Neural progenitor cell (in vitro differentiated cells): ENCODE results near the gene EXOSC10. TPM values are rescaled to one million over a fixed set of nuclear protein-coding genes. Genes with fewer than 3 reads are reported as not detected.

ENCODE experiments used
- DNase-seq: peaks from one replicate; pipeline ENCODE4 v3.0.0-alpha.2; 2016; ENCODE audit warnings: low spot score
- H2AFZ ChIP-seq: fragments of 200-600 bp; sonication (generic); replicated peaks from 2 replicates; pipeline ENCODE4 v1.6.1; 2016; ENCODE audit warnings: antibody characterized with exemption
- H3F3A ChIP-seq: fragments of 200-600 bp; sonication (generic); 2 replicates; pipeline ENCODE4 v1.6.1; 2016; ENCODE audit warnings: antibody characterized with exemption, low read depth
- H3K27ac ChIP-seq: fragments of 200-600 bp; sonication (generic); 2 replicates; pipeline ENCODE4 v1.5.1; 2016; ENCODE audit warnings: mild to moderate bottlenecking
- H3K27me3 ChIP-seq: fragments of 200-600 bp; sonication (generic); 2 replicates; pipeline ENCODE4 v1.6.1; 2016; ENCODE audit warnings: mild to moderate bottlenecking, moderate library complexity
- H3K36me3 ChIP-seq: fragments of 200-600 bp; sonication (generic); 2 replicates; pipeline ENCODE4 v1.5.1; 2016
- H3K4me1 ChIP-seq: fragments of 200-600 bp; sonication (generic); 2 replicates; pipeline ENCODE4 v1.6.1; 2016; ENCODE audit warnings: mixed run types
- H3K4me2 ChIP-seq: fragments of 200-600 bp; sonication (generic); 2 replicates; pipeline ENCODE4 v1.6.1; 2016
- H3K4me3 ChIP-seq: fragments of 200-600 bp; sonication (generic); 2 replicates; pipeline ENCODE4 v1.5.1; 2016
- H3K79me2 ChIP-seq: fragments of 200-600 bp; sonication (generic); 2 replicates; pipeline ENCODE4 v1.6.1; 2016; ENCODE audit warnings: low read depth
- H3K9ac ChIP-seq: fragments of 200-600 bp; sonication (generic); 2 replicates; pipeline ENCODE4 v1.6.1; 2016
- H3K9me3 ChIP-seq: fragments of 200-600 bp; sonication (generic); 2 replicates; pipeline ENCODE4 v1.5.1; 2016; ENCODE audit warnings: low read depth
- H4K20me1 ChIP-seq: fragments of 200-600 bp; sonication (generic); 2 replicates; pipeline ENCODE4 v1.6.1; 2016; ENCODE audit warnings: low read depth
- H3K27ac Mint-ChIP-seq: 3 replicates; pipeline ENCODE4 v1.8.0; 2021; ENCODE audit warnings: mixed read lengths
- H3K27me3 Mint-ChIP-seq: 2 replicates; pipeline ENCODE4 v1.8.0; 2022; ENCODE audit warnings: low read depth, mild to moderate bottlenecking, inconsistent platforms, moderate library complexity, mixed read lengths; ENCODE audit not compliant: insufficient read depth
- H3K36me3 Mint-ChIP-seq: 3 replicates; pipeline ENCODE4 v1.8.0; 2021; ENCODE audit warnings: mixed read lengths
- H3K4me1 Mint-ChIP-seq: 3 replicates; pipeline ENCODE4 v1.8.0; 2021; ENCODE audit warnings: mixed read lengths
- H3K4me3 Mint-ChIP-seq: 3 replicates; pipeline ENCODE4 v1.8.0; 2021; ENCODE audit warnings: mild to moderate bottlenecking, moderate library complexity, mixed read lengths
- H3K9me3 Mint-ChIP-seq: 3 replicates; pipeline ENCODE4 v1.8.0; 2020; ENCODE audit warnings: mixed read lengths
- CTCF ChIP-seq: fragments of 200-600 bp; sonication (generic); IDR thresholded peaks from 2 replicates; pipeline ENCODE4 v1.5.1; 2017; ENCODE audit warnings: antibody characterized with exemption, mild to moderate bottlenecking
- EZH2 ChIP-seq: fragments of 200-600 bp; sonication (generic); IDR thresholded peaks from 2 replicates; pipeline ENCODE4 v1.6.1; 2017; ENCODE audit warnings: antibody characterized with exemption, mild to moderate bottlenecking, moderate library complexity
- EZH2phosphoT487 ChIP-seq: fragments of 200-600 bp; sonication (generic); IDR thresholded peaks from 2 replicates; pipeline ENCODE4 v1.6.1; 2017; ENCODE audit warnings: antibody characterized with exemption
- total RNA-seq: library from RNA; depleted of rRNA; stranded (reverse); fragments of >200 nt; gene quantifications from 2 replicates; pipeline ENCODE4 v1.2.3, GENCODE V29; 2015; ENCODE audit warnings: low replicate concordance

The EXOSC10 gene
- total RNA-seq, 1 donor from 2014 or later = 102 TPM

DNA sequence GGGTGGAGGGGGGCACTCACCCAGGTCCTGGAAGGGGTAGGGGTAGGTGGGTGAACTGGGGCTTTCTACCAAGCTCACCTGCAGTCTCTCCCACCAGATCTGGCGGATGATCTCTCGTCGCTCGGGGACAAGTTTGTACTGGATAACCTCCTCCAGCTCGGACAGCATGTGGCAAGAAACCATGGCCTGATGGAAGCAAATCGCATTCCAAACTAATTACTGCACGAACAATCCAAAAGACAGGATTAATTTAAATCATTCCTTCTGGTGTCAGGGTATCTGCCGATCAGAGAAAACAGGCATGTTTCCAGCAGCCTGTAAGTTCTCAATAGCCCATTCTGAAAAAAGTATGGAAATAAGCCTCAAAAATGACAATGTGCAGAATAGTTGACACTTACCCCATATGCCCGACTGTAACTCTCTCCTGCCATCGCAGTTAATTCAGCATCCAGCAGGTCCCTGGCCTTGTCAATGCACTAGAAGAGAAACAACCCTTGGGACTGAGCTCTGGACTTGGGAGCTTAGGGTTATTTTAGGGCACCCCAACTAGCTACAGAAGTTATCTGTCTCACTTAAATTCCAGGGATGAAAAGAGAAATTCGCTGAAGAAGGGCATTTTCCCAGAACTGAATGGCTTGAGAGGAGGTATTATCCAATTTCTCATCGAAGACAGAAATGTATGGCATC lies 45.0 kb upstream of the EXOSC10 start:
- no peaks in the 10 kb centered on the region for H3K4me1 Mint-ChIP-seq
- Histone ChIP-seq H3K4me3 (no peak overlapping the region), H3K36me3 (no peaks in the 10 kb centered on the region), H2AFZ (no peak overlapping the region), H4K20me1 (no peaks in the 10 kb centered on the region), H3K27me3 (no peaks in the 10 kb centered on the region), H3K27ac (no peak overlapping the region), H3K9ac (no peak overlapping the region), H3K4me2 (no peak overlapping the region), H3F3A (no peaks in the 10 kb centered on the region), H3K79me2 (no peaks in the 10 kb centered on the region), H3K4me1 (no peaks in the 10 kb centered on the region), H3K9me3 (no peaks in the 10 kb centered on the region)
- no peak overlapping the region for H3K27ac Mint-ChIP-seq
- H3K4me3 Mint-ChIP-seq = no peak overlapping the region
- H3K9me3 Mint-ChIP-seq = no peaks in the 10 kb centered on the region
- peaks cover 2% of the 10 kb centered on the region for H3K27me3 Mint-ChIP-seq
- TF ChIP-seq EZH2 (no peak), EZH2phosphoT487 (no peak), CTCF (no peak)
- DNase-seq = no peak
- peaks cover 26% of the 10 kb centered on the region for H3K36me3 Mint-ChIP-seq

- DNase-seq = no peak
- Histone ChIP-seq H3K4me2 (no peak overlapping the region), H3K27me3 (no peaks in the 10 kb centered on the region), H4K20me1 (no peaks in the 10 kb centered on the region), H3K79me2 (no peaks in the 10 kb centered on the region), H3K4me1 (no peaks in the 10 kb centered on the region), H3K9ac (no peak overlapping the region), H2AFZ (no peak overlapping the region), H3K27ac (no peak overlapping the region), H3K4me3 (no peak overlapping the region), H3K36me3 (no peaks in the 10 kb centered on the region), H3F3A (no peaks in the 10 kb centered on the region), H3K9me3 (no peaks in the 10 kb centered on the region)
- Mint-ChIP-seq H3K4me3 (no peak overlapping the region), H3K27me3 (peaks cover 2% of the 10 kb centered on the region), H3K4me1 (no peaks in the 10 kb centered on the region), H3K9me3 (no peaks in the 10 kb centered on the region), H3K27ac (no peak overlapping the region), H3K36me3 (peaks cover 29% of the 10 kb centered on the region)
- TF ChIP-seq EZH2 (no peak), CTCF (no peak)
Observed at GRCh38 chr1:11143907-11144306, 44.2 kb upstream of the EXOSC10 start.

DNA sequence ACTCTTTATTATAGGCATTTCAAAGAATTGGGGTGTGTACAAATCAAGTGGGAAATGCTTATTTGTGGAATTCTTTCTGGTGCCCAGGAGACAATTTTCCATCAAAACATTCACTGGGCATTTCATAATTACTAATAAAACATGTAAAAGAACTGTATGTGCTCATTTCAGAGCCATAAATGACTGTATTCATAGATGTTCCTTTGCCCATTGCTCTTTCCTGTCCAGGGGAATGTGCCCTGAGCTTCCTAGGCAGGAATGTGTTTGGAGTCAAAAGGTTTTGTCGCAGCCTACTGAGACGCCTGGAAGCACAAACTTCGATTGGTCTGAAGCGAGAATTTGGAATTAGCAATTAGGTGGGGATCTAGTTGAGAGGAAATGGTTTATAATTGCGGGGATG lies 43.7 kb upstream of the EXOSC10 start:
- no peaks in the 10 kb centered on the region for H3K4me1 ChIP-seq
- H3K9me3 ChIP-seq = no peaks in the 10 kb centered on the region
- no peaks in the 10 kb centered on the region for H3K27me3 ChIP-seq
- Mint-ChIP-seq H3K4me1 (no peaks in the 10 kb centered on the region), H3K4me3 (no peak overlapping the region), H3K27me3 (peaks cover 2% of the 10 kb centered on the region), H3K9me3 (no peaks in the 10 kb centered on the region), H3K27ac (no peak overlapping the region), H3K36me3 (peaks cover 32% of the 10 kb centered on the region)
- no peaks in the 10 kb centered on the region for H3F3A ChIP-seq
- no peak overlapping the region for H3K4me2 ChIP-seq
- no peaks in the 10 kb centered on the region for H3K79me2 ChIP-seq
- H3K9ac ChIP-seq = no peak overlapping the region
- H3K4me3 ChIP-seq = no peak overlapping the region
- no peaks in the 10 kb centered on the region for H4K20me1 ChIP-seq
- TF ChIP-seq EZH2phosphoT487 = no peak
- no peak for TF ChIP-seq CTCF
- no peak for TF ChIP-seq EZH2
- no peak for DNase-seq
- no peak overlapping the region for H3K27ac ChIP-seq
- H3K36me3 ChIP-seq = no peaks in the 10 kb centered on the region
- H2AFZ ChIP-seq = no peak overlapping the region
